ENCODE measurements around the gene TMEM163. TPM values are rescaled to one million over a fixed set of nuclear protein-coding genes. Genes with fewer than 3 reads are reported as not detected.

TMEM163 gene
- total and polyA plus RNA-seq, 2 of the 13 experiments (the other 11 are each of a cell fraction or from before 2014, with no cell fraction given) = 0.05 TPM; not detected in 1

GRCh38 chr2:134636714-134637113 is 82.1 kb downstream of the TMEM163 start (continued):
- TF ChIP-seq TCF12 (IDR thresholded peaks at IDR 0.05) (no peak), TCF12 (CRISPR knock-in tag; IDR thresholded peaks at IDR 0.05) (no peak)

GRCh38 chr2:134634054-134634753 is 84.6 kb downstream of the TMEM163 start:
- Histone ChIP-seq H3K4me3 (replicated peaks in 1 of 3; ENCODE audit: insufficient read depth in 1 of 3, low read depth in 2 of 3, low read length in 3 of 3) (no peak overlapping the region), H3K27me3 (ENCODE audit: control insufficient read depth in 1 of 2, insufficient read depth in 2 of 2, low read length in 2 of 2) (peaks cover 0 to 22% of the 10 kb centered on the region in 2 experiments; a peak in 1 of 5 replicates), H3K36me3 (replicated peaks in 1 of 2; ENCODE audit: control insufficient read depth in 1 of 2, insufficient read depth in 2 of 2, low read length in 2 of 2) (no peaks in the 10 kb centered on the region), H3K4me2 (ENCODE audit: low read depth, low read length) (no peak overlapping the region), H3K9ac (ENCODE audit: insufficient read depth, low read depth, low read length) (no peak overlapping the region), H3K79me2 (ENCODE audit: insufficient read depth, low read length) (no peaks in the 10 kb centered on the region), H3K9me3 (ENCODE audit: low read length) (no peaks in the 10 kb centered on the region), H2AFZ (ENCODE audit: low read length) (no peak overlapping the region), H4K20me1 (ENCODE audit: insufficient read depth, low read length) (no peaks in the 10 kb centered on the region), H3K4me1 (ENCODE audit: insufficient read depth, low read length) (no peaks in the 10 kb centered on the region), H3K27ac (ENCODE audit: extremely low read length, insufficient read depth, low read length) (no peak overlapping the region)
- ChIA-PET CTCF (ENCODE audit: low intra/inter-chr PET ratio, low total read pairs) (no interaction called here), POLR2A (no interaction called here)
- ATAC-seq (no peak), DNase-seq (ENCODE audit: low spot score) (no peak), FAIRE-seq (no peak)
- in situ Hi-C loops (cut with HindIII; ENCODE audit: extremely low pct_ligation_motif_present, low pct_unique_long_range_greater_than_20kb) = no loop called here
- 2% methylated on average over 2 of the region's 2 CpGs for WGBS (ENCODE audit: low lambda C conversion rate)
- intact Hi-C loops (cut with micrococcal nuclease; ENCODE audit: unreplicated experiment) = no loop called here
- no TSS peak for BruUV-seq (replicated peaks)
- TF ChIP-seq ZFP82 (CRISPR knock-in tag; IDR thresholded peaks at IDR 0.05; ENCODE audit: borderline replicate concordance) (no peak), ZNF10 (CRISPR knock-in tag; IDR thresholded peaks at IDR 0.05; ENCODE audit: borderline replicate concordance, low read depth) (no peak), ZNF468 (CRISPR knock-in tag; IDR thresholded peaks at IDR 0.05) (no peak)

GRCh38 chr2:134630504-134631159 is 88.2 kb downstream of the TMEM163 start:
- no peaks in the 10 kb centered on the region for H3K79me2 ChIP-seq (ENCODE audit: insufficient read depth, low read length)
- H3K27me3 ChIP-seq (ENCODE audit: control insufficient read depth in 1 of 2, insufficient read depth in 2 of 2, low read length in 2 of 2) = peaks cover 0 to 10% of the 10 kb centered on the region in 2 experiments; a peak in 2 of 5 replicates
- no peak for TF ChIP-seq SPEN (CRISPR knock-in tag; IDR thresholded peaks at IDR 0.05; ENCODE audit: low read depth)
- TF ChIP-seq RFX1 (IDR thresholded peaks at IDR 0.05) = peak; percentile 33; the same call in 1 of the 2 replicates
- TF ChIP-seq ZNF674 (CRISPR knock-in tag; IDR thresholded peaks at IDR 0.05; ENCODE audit: low read depth) = no peak
- TF ChIP-seq FOSL1 (CRISPR knock-in tag; IDR thresholded peaks at IDR 0.05; ENCODE audit: borderline replicate concordance) = no peak
- no peak for TF ChIP-seq TBX2 (CRISPR knock-in tag; IDR thresholded peaks at IDR 0.05; ENCODE audit: borderline replicate concordance)
- TF ChIP-seq ZNF101 (CRISPR knock-in tag; IDR thresholded peaks at IDR 0.05; ENCODE audit: borderline replicate concordance, low read depth) = no peak
- in situ Hi-C loops (cut with HindIII; ENCODE audit: extremely low pct_ligation_motif_present, low pct_unique_long_range_greater_than_20kb) = no loop called here
- BruUV-seq (replicated peaks) = no TSS peak
- no peaks in the 10 kb centered on the region for H4K20me1 ChIP-seq (ENCODE audit: insufficient read depth, low read length)
- H3K4me2 ChIP-seq (ENCODE audit: low read depth, low read length) = no peak overlapping the region
- no peaks in the 10 kb centered on the region for H3K36me3 ChIP-seq (replicated peaks in 1 of 2; ENCODE audit: control insufficient read depth in 1 of 2, insufficient read depth in 2 of 2, low read length in 2 of 2)
- FAIRE-seq (no peak), DNase-seq (ENCODE audit: low spot score) (no peak), ATAC-seq (no peak)
- ChIA-PET POLR2A (no interaction called here), CTCF (ENCODE audit: low intra/inter-chr PET ratio, low total read pairs) (no interaction called here)
- H2AFZ ChIP-seq (ENCODE audit: low read length) = no peak overlapping the region
- WGBS (ENCODE audit: low lambda C conversion rate) = 7% methylated on average over 3 of the region's 3 CpGs
- no peaks in the 10 kb centered on the region for H3K9me3 ChIP-seq (ENCODE audit: low read length)
- H3K27ac ChIP-seq (ENCODE audit: extremely low read length, insufficient read depth, low read length) = no peak overlapping the region
- intact Hi-C loops (cut with micrococcal nuclease; ENCODE audit: unreplicated experiment) = no loop called here
- H3K4me1 ChIP-seq (ENCODE audit: insufficient read depth, low read length) = no peaks in the 10 kb centered on the region
- H3K4me3 ChIP-seq (replicated peaks in 1 of 3; ENCODE audit: insufficient read depth in 1 of 3, low read depth in 2 of 3, low read length in 3 of 3) = no peak overlapping the region
- no peak overlapping the region for H3K9ac ChIP-seq (ENCODE audit: insufficient read depth, low read depth, low read length)

Measured in HepG2 (cell line).